ENCODE results near the gene ST7.

ST7 gene

DNA sequence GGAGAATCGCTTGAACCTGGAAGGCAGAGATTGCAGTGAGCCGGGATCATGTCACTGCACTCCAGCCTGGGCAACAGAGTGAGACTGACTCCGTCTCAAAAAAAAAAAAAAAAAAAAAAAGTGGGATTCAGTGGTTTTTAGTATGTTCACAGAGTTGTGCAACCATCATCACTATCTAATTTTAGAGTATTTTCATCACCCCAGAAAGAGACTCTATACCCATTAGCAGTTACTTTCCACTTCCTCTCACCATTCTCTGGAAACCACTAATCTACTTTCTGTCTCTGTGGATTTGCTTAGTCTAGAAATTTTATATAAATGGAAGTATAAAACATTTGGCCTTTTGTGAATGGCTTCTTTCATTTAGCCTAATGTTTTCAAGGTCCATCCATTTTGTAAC lies 113.4 kb downstream of the ST7 start:
- TF ChIP-seq, protein P1, sequence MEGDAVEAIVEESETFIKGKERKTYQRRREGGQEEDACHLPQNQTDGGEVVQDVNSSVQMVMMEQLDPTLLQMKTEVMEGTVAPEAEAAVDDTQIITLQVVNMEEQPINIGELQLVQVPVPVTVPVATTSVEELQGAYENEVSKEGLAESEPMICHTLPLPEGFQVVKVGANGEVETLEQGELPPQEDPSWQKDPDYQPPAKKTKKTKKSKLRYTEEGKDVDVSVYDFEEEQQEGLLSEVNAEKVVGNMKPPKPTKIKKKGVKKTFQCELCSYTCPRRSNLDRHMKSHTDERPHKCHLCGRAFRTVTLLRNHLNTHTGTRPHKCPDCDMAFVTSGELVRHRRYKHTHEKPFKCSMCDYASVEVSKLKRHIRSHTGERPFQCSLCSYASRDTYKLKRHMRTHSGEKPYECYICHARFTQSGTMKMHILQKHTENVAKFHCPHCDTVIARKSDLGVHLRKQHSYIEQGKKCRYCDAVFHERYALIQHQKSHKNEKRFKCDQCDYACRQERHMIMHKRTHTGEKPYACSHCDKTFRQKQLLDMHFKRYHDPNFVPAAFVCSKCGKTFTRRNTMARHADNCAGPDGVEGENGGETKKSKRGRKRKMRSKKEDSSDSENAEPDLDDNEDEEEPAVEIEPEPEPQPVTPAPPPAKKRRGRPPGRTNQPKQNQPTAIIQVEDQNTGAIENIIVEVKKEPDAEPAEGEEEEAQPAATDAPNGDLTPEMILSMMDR (IDR thresholded peaks at IDR 0.05; ENCODE audit: borderline replicate concordance, insufficient read depth, low read depth, low read length), result no peak
- no peak overlapping the region for H3K4me3 ChIP-seq (ENCODE audit: low read depth, low read length)

DNA sequence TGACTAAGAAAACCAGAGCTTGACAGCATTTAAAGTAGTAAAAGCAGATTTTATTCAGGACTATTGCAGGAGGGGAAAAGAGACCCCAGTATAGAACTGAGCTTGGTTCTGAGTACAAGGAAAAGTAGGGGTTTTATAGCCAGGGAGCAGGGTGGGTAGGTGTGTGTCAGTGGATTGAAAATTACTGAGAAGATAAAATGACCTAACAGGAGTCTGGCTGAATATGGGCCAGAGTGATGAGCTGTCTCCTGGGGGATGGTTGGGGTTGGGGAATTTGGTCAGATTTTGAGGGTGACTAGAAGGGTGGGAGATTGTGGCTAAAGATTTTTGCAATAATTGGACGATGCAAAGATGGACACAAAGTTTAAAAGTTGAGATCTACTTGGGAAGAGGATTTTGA lies 114.0 kb downstream of the ST7 start:
- TF ChIP-seq, protein P1 (IDR thresholded peaks at IDR 0.05; ENCODE audit: borderline replicate concordance, insufficient read depth, low read depth, low read length), result no peak
- H3K4me3 ChIP-seq (ENCODE audit: low read depth, low read length), result no peak overlapping the region

DNA sequence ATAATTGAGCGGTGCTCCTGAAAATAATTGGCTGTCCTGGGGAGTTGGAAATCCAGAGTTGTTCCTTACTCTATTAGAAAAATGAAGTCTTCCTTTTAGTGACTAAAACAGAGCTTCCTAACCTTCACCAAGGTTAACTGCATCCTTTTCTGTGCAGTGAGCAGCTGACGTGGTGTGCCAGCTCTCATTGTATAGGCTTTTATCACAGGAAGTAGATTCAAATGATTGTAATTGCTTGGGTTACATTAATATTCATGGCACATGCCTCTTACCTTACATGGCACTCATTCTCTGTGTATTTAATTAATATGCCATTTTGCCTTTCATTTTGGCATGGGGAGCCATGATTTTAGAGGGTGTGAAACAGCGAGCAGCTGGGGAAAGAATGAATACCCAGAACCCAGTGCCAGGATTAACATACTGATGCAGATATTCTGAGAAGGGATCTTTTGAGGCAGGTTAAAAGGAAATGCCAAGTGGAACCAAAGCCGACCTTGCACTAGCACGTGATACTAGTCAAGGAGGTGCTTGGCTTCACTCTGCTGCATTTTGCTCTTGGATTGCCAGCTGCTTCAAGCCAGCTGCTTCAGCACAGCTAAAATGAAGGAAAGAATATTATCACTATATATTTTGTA lies 115.3 kb downstream of the ST7 start:
- H3K4me3 ChIP-seq (ENCODE audit: low read depth, low read length), result no peak overlapping the region
- TF ChIP-seq, protein P1 (IDR thresholded peaks at IDR 0.05; ENCODE audit: borderline replicate concordance, insufficient read depth, low read depth, low read length), result no peak

DNA sequence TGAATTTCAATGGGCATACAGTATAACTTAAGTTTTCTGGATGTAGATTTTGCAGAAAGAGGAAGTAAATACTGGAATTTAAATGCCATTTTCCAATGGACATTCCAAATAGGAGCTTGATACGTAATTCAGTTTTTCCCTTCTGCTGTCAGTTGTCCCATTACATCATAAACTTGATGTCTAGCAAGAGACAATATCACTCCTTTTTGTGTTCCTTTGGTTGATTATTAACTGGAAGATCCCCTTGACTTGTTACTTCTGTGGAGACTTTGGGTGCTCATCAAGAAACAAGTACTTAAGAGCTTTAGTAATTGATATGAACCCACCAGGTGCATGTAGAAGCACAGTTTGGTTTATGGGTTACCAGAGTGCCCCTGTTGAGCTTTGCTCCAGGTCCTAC lies 116.1 kb downstream of the ST7 start:
- no peak overlapping the region for H3K4me3 ChIP-seq (ENCODE audit: low read depth, low read length)

DNA sequence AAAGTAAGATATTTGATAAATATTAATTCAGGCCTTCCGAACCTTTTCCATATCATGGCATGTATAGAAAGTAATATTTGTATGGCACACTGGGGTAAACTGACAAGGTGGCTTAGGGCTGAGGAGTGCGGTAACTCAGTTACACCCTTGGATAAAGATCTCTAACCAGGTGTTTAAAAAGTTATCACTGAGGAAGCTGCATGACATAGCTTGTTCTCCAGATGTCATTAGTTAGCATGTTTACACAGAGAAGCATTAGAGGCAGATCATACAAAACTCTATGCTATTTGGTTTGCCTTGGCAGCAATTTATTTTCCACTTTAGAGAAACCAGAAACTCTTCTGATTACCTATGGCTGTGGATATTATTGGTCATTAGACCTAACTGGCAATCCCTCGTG lies 118.2 kb downstream of the ST7 start:
- TF ChIP-seq, protein P1 (IDR thresholded peaks at IDR 0.05; ENCODE audit: borderline replicate concordance, insufficient read depth, low read depth, low read length), result no peak
- no peak overlapping the region for H3K4me3 ChIP-seq (ENCODE audit: low read depth, low read length)

More for the DNA sequence above, 116.1 kb downstream of the ST7 start:
- TF ChIP-seq, protein P1 (IDR thresholded peaks at IDR 0.05; ENCODE audit: borderline replicate concordance, insufficient read depth, low read depth, low read length), result no peak

DNA sequence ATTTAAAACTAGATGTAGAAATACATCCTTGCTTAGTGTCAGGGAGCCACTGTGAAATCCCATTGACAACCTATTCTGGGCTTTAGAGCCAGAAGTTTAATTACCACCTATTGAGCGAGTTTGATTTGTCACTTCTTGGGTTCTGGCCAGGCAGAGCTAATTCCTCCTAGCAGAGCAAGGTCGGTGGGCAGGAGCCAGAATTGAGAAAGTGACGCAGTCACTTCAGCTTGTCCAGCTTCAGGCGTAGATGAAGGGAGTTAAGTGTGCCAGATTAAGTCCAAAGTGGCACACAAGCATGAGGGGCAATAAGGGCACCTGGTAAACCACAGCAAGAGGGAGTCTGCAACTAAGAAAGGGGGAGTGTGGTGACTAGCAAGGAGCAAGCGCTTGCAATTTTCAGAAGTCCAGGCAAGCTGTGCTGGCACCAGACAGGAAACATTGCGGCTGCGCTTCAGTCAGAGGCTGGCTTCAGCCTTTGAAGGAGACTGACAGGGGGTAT lies 119.4 kb downstream of the ST7 start:
- TF ChIP-seq, protein P1 (IDR thresholded peaks at IDR 0.05; ENCODE audit: borderline replicate concordance, insufficient read depth, low read depth, low read length), result no peak
- H3K4me3 ChIP-seq (ENCODE audit: low read depth, low read length), result no peak overlapping the region

DNA sequence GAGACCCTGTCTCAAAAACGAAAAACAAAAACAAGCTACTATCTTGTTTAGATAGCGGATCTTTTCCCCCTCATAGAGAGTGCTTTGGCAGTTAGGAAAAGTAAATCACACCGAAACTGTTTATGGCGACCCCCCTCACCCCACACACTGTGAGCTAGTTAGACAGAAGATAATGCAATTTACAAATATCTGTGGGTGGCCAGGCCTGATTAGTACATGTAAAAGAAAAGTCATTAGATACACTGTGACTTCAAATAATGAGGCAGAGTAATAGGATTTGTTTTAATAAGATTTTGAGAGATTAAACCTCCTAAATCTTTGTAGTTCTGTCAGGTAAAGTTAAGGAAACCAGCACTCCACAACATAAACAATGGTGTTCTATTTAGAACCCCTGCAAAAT lies 121.1 kb downstream of the ST7 start:
- H3K4me3 ChIP-seq (ENCODE audit: low read depth, low read length), result no peak overlapping the region
- TF ChIP-seq, protein P1 (IDR thresholded peaks at IDR 0.05; ENCODE audit: borderline replicate concordance, insufficient read depth, low read depth, low read length), result no peak
